A673 (cell line): ENCODE results near the gene TRIM23. TPM values are rescaled to one million over a fixed set of nuclear protein-coding genes. Genes with fewer than 3 reads are reported as not detected.
A peak's percentile ranks its signal among the peaks of the same experiment; 100 is the strongest.

Experiments used
- BruUV-seq: library from RNA; stranded (reverse); fragments of 400-500 nt; replicated peaks from 2 replicates; lab custom pipeline; 2021; lab: Mats Ljungman, UMichigan
- CTCF ChIA-PET: fragments of 300-600 bp; sonication (Branson Sonifier 250); formaldehyde crosslinking; loops from one replicate; lab custom pipeline; 2022; ENCODE audit warnings: antibody characterized with exemption; lab: Charles Lee
- POLR2A ChIA-PET: fragments of 300-600 bp; sonication (Branson Sonifier 250); formaldehyde crosslinking; loops from one replicate; lab custom pipeline; 2022; ENCODE audit warnings: antibody characterized with exemption; ENCODE audit not compliant: low non-redundant PET; lab: Charles Lee
- DNase-seq: peaks from one replicate; pipeline ENCODE4 v3.0.0-alpha.2; 2015; ENCODE audit warnings: low spot score
- H3K27ac ChIP-seq: fragments of 200-600 bp; sonication (generic); 2 replicates; pipeline ENCODE4 v1.5.1; 2016; ENCODE audit warnings: mixed run types, low read depth, mild to moderate bottlenecking, mixed read lengths, antibody characterized with exemption, low read length; ENCODE audit not compliant: poor library complexity, severe bottlenecking
- H3K27me3 ChIP-seq: fragments of 200-600 bp; sonication (generic); replicated peaks from 2 replicates; pipeline ENCODE4 v1.6.1; 2017; ENCODE audit warnings: mixed run types, low read depth, mild to moderate bottlenecking, mixed read lengths, antibody characterized with exemption, low read length; ENCODE audit not compliant: insufficient read depth, poor library complexity
- H3K36me3 ChIP-seq: fragments of 200-600 bp; sonication (generic); 2 replicates; pipeline ENCODE4 v1.6.1; 2016; ENCODE audit warnings: mixed run types, mild to moderate bottlenecking, mixed read lengths, antibody characterized with exemption, low read length; ENCODE audit not compliant: insufficient read depth, poor library complexity, severe bottlenecking
- H3K4me1 ChIP-seq: fragments of 200-600 bp; sonication (generic); 2 replicates; pipeline ENCODE4 v1.6.1; 2017; ENCODE audit warnings: mixed run types, mild to moderate bottlenecking, mixed read lengths, antibody characterized with exemption, low read length; ENCODE audit not compliant: insufficient read depth, poor library complexity, severe bottlenecking
- H3K4me3 ChIP-seq: fragments of 200-600 bp; sonication (generic); 2 replicates; pipeline ENCODE4 v1.5.1; 2016; ENCODE audit warnings: low read depth, mixed run types, mild to moderate bottlenecking, mixed read lengths, low read length; ENCODE audit not compliant: poor library complexity, severe bottlenecking
- H3K9me3 ChIP-seq: fragments of 200-600 bp; sonication (generic); 2 replicates; pipeline ENCODE4 v1.6.1; 2016; ENCODE audit warnings: mixed run types, low read depth, mild to moderate bottlenecking, mixed read lengths, antibody characterized with exemption, low read length; ENCODE audit not compliant: poor library complexity, severe bottlenecking
- EZH2 ChIP-seq: fragments of 200-600 bp; sonication (generic); IDR thresholded peaks from 2 replicates; pipeline ENCODE4 v1.6.1; 2017; ENCODE audit warnings: borderline replicate concordance, low read depth, mild to moderate bottlenecking, mixed read lengths, antibody characterized with exemption, low read length; ENCODE audit not compliant: poor library complexity, severe bottlenecking
- intact Hi-C: fragments of 100-400 bp; cut with micrococcal nuclease; formaldehyde crosslinking; loops from one replicate; pipeline ENCODE4 v1.10.0; 2022; ENCODE audit not compliant: unreplicated experiment
- total RNA-seq: library from RNA; stranded (reverse); gene quantifications from 2 replicates; pipeline ENCODE4 v1.2.3, GENCODE V29; 2021
- TF ChIP-seq, protein P1 (sequence below): fragments of 300-800, 200-600 bp; sonication (generic); conservative IDR thresholded peaks from 2 replicates; pipeline ENCODE4 v1.5.1; 2017; ENCODE audit warnings: low read depth, mild to moderate bottlenecking, antibody characterized with exemption, low read length, moderate library complexity, mixed read lengths

TRIM23 gene
- total RNA-seq, 1 experiment from 2014 or later, result 12.9 TPM

DNA sequence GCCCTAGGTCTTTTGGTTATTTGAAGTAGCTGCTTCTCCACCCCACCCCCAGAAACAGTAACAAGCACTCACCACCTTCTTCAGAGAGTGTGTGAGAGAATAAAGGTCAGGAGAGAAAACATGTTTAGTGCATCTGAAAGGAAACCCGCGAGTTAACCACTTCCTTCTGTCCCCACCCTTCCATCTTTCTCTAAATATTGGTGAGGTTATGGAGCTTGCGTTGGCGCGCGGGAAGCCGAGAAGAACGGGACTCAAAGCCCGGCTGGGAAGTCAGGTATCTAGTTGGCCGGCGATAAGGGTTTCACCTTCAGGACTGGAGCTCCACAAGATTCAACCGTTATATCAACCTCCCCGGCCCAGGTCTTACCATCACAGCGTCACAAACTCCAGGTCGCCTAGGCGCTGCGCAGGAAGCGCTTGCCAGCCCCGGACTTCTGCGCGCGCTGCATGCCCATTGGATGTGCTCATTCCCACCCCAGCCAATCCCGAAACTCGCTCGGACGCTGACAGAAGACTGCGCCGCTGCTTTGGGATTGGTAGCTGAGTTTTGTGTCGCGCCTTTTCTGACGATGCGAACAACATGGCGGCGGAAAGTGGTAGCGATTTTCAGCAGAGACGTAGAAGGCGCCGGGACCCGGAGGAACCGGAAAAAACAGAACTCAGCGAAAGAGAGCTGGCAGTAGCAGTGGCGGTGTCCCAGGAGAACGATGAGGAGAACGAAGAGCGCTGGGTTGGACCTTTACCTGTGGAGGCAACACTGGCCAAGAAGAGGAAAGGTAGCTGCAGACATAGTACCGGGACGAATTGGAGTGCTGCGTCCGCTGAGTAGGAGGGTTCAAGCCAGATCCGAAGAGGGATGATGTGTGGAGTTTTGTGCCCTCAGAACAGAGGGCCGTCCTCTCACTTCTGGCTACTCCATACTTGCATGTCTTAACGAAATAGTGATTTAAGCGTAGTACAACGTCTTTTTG lies 61.1 kb downstream of the TRIM23 start, which contains the start of the genes CENPK and PPWD1:
TSS of gene CENPK (minus strand) at position 438 of the 971 bp plus-strand sequence. CDS start 8,261 bp downstream, outside the sequence.
TSS of gene PPWD1 (plus strand) at position 566 of the 971 bp plus-strand sequence. CDS start at position 581, 15 bp downstream.
- TF ChIP-seq, protein P1, sequence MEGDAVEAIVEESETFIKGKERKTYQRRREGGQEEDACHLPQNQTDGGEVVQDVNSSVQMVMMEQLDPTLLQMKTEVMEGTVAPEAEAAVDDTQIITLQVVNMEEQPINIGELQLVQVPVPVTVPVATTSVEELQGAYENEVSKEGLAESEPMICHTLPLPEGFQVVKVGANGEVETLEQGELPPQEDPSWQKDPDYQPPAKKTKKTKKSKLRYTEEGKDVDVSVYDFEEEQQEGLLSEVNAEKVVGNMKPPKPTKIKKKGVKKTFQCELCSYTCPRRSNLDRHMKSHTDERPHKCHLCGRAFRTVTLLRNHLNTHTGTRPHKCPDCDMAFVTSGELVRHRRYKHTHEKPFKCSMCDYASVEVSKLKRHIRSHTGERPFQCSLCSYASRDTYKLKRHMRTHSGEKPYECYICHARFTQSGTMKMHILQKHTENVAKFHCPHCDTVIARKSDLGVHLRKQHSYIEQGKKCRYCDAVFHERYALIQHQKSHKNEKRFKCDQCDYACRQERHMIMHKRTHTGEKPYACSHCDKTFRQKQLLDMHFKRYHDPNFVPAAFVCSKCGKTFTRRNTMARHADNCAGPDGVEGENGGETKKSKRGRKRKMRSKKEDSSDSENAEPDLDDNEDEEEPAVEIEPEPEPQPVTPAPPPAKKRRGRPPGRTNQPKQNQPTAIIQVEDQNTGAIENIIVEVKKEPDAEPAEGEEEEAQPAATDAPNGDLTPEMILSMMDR, result no peak
- no peak for TF ChIP-seq EZH2
- H3K9me3 ChIP-seq, result no peaks in the 10 kb centered on the region
- ChIA-PET POLR2A (interaction anchor here (0.5 to 0.9 kb wide), 2 partner anchors 10 to 390 kb away, joined by 3 read pairs; no protein-coding TSS in a partner anchor), CTCF (interaction anchor here (0.5 kb wide), 1 partner anchor 9 kb away, joined by 4 read pairs; no protein-coding TSS in a partner anchor)
- H3K4me1 ChIP-seq, result peaks cover 15% of the 10 kb centered on the region
- TSS peak; percentile 62 for BruUV-seq
- intact Hi-C loops, result no loop called here
- peak; percentile 98 for DNase-seq
- no peaks in the 10 kb centered on the region for H3K27me3 ChIP-seq
- H3K36me3 ChIP-seq, result peaks cover 19% of the 10 kb centered on the region
- peak within 1 kb of the TSS; percentile 95 for H3K27ac ChIP-seq
- H3K4me3 ChIP-seq, result peak within 1 kb of the TSS; percentile 82

DNA sequence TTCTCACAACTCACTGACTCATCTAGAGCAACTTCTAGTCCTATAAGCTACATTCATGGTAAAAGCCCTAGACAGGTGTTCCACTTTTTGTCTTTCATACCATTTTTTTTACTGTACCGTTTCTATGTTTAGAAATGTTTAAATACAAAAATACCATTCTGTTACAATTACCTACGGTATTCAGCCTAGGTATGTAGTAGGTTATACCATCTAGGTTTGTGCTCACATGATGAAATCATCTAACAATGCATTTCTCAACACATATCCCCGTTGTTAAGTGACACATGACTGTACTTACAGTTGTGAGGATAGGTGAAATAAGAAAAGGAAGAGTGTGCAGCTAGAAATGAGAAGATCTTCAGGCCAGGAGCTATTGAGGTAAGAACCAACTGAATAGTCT lies 67.4 kb downstream of the TRIM23 start:
- Histone ChIP-seq H3K36me3 (peaks cover 49% of the 10 kb centered on the region), H3K27me3 (no peaks in the 10 kb centered on the region), H3K9me3 (no peaks in the 10 kb centered on the region), H3K4me3 (no peak overlapping the region), H3K4me1 (peaks cover 7% of the 10 kb centered on the region), H3K27ac (no peak overlapping the region)
- ChIA-PET CTCF (no interaction called here), POLR2A (no interaction called here)
- no peak for DNase-seq
- TF ChIP-seq, protein P1, result no peak
- no peak for TF ChIP-seq EZH2
- BruUV-seq, result no TSS peak
- intact Hi-C loops, result no loop called here

DNA sequence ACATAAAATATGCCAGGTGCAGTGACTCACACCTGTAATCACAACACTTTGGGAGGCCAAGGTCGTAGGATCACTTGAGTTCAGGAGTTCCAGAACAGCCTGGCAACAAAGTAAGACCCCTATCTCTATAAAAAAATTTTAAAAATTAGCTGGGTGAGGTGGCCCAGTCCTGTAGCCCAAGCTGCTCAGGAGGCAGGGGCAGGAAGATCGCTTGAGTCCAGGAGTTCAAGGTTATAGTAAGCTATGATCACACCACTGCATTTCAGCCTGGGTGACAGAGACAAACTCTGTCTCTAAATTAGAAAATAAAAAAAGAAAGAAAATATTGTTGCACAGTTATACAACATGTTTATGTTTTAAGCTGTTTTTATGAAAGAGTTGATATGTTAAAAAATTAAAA lies 68.0 kb downstream of the TRIM23 start:
- H3K27me3 ChIP-seq, result no peaks in the 10 kb centered on the region
- H3K36me3 ChIP-seq, result peaks cover 53% of the 10 kb centered on the region
- H3K9me3 ChIP-seq, result no peaks in the 10 kb centered on the region
- peaks cover 2% of the 10 kb centered on the region for H3K4me1 ChIP-seq
- TF ChIP-seq, protein P1, result no peak
- no peak for TF ChIP-seq EZH2
- BruUV-seq, result no TSS peak
- no peak for DNase-seq
- CTCF ChIA-PET, result no interaction called here
- intact Hi-C loops, result no loop called here
- POLR2A ChIA-PET, result no interaction called here
- H3K27ac ChIP-seq, result no peak overlapping the region
- H3K4me3 ChIP-seq, result no peak overlapping the region
